Brain pericyte (primary cell): ENCODE results near the gene PDZD2.

Source experiments
- DNase-seq: peaks from one replicate; pipeline ENCODE4 v3.0.0-alpha.2; 2012; ENCODE audit warnings: low read depth, low spot score

Gene PDZD2

DNA sequence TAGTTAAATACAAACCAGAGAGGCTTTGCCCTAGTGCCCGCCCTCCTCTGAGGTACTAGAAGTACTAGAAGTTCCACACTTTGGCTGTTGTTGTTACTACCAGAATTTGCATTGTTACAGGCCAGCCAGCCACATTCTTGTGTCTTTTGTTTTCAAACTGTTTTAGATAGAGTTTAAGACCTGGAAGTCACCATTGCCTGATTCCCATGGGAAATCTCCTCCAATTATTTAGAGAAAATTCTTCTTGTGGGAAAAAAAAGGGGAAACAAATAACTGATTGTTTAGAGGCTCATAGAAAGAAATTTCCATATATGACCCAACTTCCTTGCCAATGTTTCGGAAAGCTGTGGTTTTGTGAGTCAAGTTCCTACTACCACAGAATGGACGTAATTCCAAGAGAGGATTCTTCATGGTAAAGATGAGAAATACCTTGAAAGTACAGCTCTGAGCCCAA is 282.9 kb downstream of the PDZD2 start:
- DNase-seq = no peak

DNA sequence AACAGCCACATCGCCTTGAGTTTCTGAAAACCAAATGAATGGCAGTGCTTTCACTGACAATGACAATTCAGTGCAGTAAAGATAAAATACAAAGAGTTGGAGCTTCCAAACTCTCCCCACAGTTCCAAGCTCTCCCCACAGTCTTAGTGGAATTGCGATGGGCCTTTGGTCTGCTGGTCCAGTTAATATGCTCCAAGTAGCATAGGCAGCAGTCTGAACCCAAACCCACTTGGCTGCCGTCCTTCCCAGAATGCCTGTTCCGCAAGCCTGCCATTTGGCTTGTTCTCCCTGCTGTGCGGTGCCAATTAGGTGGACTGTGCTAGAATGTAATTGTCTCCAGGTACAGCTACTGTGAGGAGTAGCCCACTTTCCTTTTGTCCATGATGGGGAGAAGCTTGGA is 285.1 kb downstream of the PDZD2 start:
- no peak for DNase-seq

DNA sequence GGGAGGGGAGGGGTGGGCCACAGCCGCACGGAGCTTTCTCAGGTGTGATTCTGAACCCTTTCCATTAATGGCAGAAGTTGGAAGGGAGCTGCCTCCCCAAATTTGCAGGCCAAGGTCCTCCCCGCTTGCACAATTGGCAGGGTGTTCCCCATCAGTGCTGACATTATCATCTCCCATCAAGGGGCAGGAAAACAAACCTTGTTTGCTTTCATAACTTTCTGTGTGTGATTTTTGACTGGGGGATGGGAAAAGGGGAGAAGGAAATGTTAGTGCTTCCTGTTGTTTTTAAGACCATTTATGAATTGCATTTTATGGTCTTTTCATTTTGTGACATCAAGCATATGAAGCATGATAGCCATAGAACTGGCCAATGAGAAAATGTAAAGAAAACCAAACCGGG is 292.9 kb downstream of the PDZD2 start:
- DNase-seq = no peak

DNA sequence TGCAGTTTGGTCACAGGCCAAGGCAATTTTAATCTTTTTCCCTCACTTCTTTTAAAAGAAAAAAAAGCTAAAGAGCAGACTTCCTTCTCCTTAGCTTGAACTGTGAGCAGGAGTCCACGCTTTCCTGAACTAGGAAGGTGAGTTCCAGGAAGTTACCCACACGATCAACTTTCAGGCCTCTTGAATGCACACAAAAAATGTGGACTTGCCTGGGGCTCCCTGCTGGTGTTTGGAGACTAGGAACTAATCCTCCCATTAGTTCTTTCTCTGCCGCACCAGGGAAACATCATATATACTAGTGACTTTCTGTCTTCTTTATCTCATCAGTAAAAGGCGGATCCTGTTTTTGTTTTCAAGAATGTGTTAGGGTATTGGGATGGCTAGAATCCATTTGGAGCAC is 295.2 kb downstream of the PDZD2 start:
- no peak for DNase-seq

GRCh38 chr5:31935496-31936369 is 296.8 kb downstream of the PDZD2 start:
- DNase-seq = no peak

GRCh38 chr5:31936683-31937082 is 297.8 kb downstream of the PDZD2 start:
- no peak for DNase-seq

DNA sequence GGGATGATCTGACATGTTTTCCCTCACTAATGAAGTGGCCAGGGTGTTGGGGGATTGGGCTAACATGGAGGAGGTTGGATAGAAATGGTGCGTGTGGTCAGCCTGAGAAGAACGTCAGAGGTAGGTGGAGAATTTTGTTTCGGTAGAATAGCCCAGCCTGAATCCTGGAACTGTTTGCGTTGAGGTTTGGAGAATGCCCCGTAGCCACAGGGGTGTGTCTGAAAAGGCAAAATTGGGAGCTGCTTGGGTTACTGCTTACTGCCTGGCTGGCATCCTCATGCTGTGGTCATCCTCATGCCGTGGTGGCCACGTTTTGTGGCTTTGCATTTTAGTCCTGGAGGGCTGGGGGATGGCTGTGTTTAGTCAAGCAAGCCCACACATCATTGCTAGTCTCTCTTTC is 298.3 kb downstream of the PDZD2 start:
- DNase-seq = no peak

DNA sequence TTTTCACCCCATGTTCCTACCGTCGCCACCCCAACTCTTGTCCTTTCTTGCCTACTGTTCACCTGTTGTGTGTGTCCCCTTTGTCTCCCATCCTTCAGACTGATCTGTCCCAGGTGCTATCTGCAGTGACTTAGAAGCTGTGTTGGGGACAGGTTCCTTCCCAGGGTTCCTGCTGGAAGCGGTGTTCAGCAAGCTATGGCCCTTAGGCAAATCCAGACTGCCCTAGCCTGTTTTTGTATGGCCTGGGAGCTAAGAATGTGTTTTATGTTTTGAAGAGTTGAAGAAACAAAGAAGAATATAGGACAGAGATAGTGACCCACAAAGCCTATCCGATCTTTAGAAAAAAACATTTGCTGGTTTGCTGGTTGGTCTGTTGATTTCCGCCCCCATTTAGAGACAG is 298.8 kb downstream of the PDZD2 start:
- DNase-seq = no peak

GRCh38 chr5:31939151-31939550 is 300.2 kb downstream of the PDZD2 start:
- no peak for DNase-seq

DNA sequence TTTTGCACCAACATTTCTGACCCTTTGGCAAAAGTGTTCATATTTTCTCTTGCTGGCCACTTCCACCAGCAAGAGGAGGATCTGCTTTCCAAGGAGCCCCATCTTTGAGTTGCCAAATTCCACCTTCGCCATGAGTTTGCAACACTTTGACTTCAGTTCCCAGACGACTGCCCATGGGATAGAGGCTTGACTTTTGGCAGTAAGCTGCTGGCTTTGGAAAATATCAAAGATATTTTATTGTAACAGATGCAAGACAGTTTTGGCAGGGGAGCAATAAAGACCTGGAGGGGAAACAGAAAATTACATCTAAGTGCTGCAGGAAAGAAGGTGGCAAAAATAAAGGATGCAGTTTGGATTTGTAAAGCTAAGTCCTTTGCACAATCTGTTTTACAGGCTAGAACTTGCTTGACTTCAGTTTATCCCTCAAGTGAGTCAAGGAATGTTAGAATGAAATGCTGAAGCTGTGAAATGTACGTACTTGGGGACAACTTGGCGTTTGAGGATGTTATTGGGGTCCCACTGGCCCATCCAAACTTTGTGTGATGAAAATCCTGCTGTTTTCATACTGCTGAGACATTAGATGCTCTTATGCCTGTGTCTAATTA is 302.3 kb downstream of the PDZD2 start:
- no peak for DNase-seq

GRCh38 chr5:31942546-31942945 is 303.6 kb downstream of the PDZD2 start:
- peak; percentile 36 for DNase-seq

- DNase-seq = no peak
These were observed 305.9 kb downstream of the PDZD2 start for GRCh38 chr5:31944684-31945445.

GRCh38 chr5:31948006-31948405 is 309.1 kb downstream of the PDZD2 start:
- no peak for DNase-seq

- no peak for DNase-seq
These were observed 313.1 kb downstream of the PDZD2 start for GRCh38 chr5:31952067-31952466.

- DNase-seq = no peak
These were observed 315.2 kb downstream of the PDZD2 start for GRCh38 chr5:31954091-31954490.

DNA sequence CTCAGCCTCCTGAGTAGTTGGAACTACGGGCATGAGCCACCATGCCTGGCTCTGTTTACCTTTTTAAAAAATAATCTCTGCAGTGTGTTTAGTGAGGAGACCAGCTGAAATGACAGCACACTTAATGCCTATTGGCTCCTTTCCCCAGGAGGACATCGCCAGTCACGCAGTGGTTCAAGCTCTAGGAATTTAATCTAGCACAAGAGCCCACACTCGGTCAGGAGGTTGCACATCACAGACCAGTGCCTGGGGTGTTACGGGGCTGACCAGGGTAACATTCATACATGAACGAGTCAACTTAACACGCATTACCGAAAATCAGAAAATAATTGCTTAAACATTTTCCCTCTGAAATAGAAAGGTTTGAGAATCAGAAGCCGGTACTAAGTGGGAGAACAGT is 318.2 kb downstream of the PDZD2 start:
- DNase-seq = no peak

DNA sequence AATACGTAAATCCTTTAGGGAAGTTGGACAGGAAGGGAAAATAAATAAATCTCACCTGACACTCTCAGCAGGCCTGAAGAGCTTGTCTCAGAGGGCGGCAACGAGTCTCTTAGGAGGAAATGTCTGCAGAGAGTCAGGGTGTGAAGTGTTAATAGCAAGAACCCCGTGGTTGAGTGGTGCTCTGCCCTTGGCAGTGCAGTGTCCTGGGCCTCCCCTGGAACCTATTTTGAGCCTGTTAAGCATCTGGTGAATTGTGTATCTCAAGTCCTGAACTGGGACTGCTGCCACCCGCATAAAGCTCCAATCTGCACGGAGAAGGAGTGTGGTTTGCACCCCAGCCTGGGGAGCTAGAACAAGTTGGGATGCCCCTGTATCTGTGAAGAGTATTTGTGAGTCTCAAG is 323.4 kb downstream of the PDZD2 start:
- no peak for DNase-seq

DNA sequence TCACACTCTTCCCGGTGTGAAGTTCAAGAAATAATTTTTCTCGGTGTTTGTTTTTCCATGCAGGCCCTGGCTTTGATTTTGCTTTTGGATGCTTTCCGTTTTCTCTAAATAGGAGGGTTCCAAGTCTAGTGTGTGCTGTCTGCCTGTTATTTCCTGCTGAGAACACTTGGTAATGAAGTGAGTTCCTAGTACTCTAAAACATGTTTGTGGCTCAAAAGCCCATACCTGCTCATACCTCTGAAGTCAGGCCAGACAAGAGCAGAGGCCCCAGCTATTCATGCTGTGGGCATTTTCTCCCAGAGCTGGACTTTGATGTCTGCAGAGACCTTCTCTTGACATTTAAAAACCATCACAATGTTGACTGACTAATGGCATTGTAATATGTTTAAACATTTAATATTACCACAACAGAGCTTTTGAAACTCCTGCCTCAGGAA is 324.0 kb downstream of the PDZD2 start:
- no peak for DNase-seq

DNA sequence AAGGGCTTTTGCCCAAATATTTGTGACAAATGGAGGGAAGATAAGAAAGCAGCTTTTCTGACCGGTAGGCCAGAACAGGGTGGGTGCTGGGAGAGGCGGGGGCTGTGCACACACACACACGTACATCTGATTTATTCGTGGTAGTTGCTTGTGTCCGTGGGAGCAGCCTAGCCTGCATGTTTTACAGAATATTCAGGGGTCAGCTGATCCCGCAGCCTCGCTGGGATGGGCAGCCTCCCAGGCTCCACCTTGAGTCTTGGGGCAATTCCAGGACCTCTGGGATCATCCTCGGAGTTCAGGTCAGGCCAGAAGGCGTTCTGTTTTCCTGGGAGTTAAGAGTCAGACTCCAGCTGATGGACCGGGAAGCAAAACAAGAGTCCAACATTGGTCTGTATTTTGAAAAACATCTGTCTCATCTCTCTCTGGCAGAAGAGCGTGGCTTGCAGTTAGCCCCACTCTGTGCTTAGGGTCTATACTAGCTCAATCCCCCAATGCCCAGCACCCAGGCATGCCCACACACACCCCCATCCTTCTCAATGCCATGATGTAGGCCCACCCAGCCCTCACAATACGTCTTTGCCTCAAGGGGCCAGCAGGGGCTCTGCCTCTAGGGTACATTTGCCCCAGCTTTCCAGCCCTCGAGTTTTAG is 324.6 kb downstream of the PDZD2 start:
- DNase-seq = no peak

GRCh38 chr5:31964007-31964360 is 325.1 kb downstream of the PDZD2 start:
- no peak for DNase-seq

GRCh38 chr5:31965227-31965626 is 326.3 kb downstream of the PDZD2 start:
- no peak for DNase-seq

- DNase-seq = no peak
These were observed 328.0 kb downstream of the PDZD2 start for GRCh38 chr5:31966936-31967335.
